ENCODE results near the gene MYOM1.

MYOM1 gene

GRCh38 chr18:3041843-3042242, 177.9 kb downstream of the MYOM1 start:
- H4K20me1 ChIP-seq (ENCODE audit: control insufficient read depth, insufficient read depth, low read depth, low read length), result no peaks in the 10 kb centered on the region
- TF ChIP-seq CTCF (IDR thresholded peaks at IDR 0.05; ENCODE audit: low read depth, low read length, poor library complexity, severe bottlenecking) (no peak), EZH2phosphoT487 (IDR thresholded peaks at IDR 0.05; ENCODE audit: borderline replicate concordance, low read length) (no peak)
- peaks cover 5% of the 10 kb centered on the region for H3K4me1 ChIP-seq (ENCODE audit: control insufficient read depth, low read length)
- no peaks in the 10 kb centered on the region for H3K36me3 ChIP-seq (ENCODE audit: control insufficient read depth, low read length)
- H3K4me2 ChIP-seq (ENCODE audit: low read length), result no peak overlapping the region
- H3K9me2 ChIP-seq (replicated peaks; ENCODE audit: control insufficient read depth, low read length), result no peaks in the 10 kb centered on the region
- H3K79me2 ChIP-seq (ENCODE audit: control insufficient read depth, low read length), result no peaks in the 10 kb centered on the region
- no peaks in the 10 kb centered on the region for H3K9me3 ChIP-seq (ENCODE audit: control insufficient read depth, insufficient read depth, low read length)
- H3K4me3 ChIP-seq (ENCODE audit: low read length), result no peak overlapping the region
- H3F3A ChIP-seq (ENCODE audit: control insufficient read depth, insufficient read depth), result no peaks in the 10 kb centered on the region
- no peaks in the 10 kb centered on the region for H3K27me3 ChIP-seq (ENCODE audit: control insufficient read depth, low read length)
- no peak overlapping the region for H3K27ac ChIP-seq (ENCODE audit: low read depth, low read length)

- no peaks in the 10 kb centered on the region for H3K9me2 ChIP-seq (replicated peaks; ENCODE audit: control insufficient read depth, low read length)
Observed at GRCh38 chr18:3040881-3041280, 178.9 kb downstream of the MYOM1 start.

GRCh38 chr18:3040173-3040572, 179.6 kb downstream of the MYOM1 start:
- H3K4me1 ChIP-seq (ENCODE audit: control insufficient read depth, low read length), result peaks cover 5% of the 10 kb centered on the region
- H3K27ac ChIP-seq (ENCODE audit: low read depth, low read length), result no peak overlapping the region
- no peak overlapping the region for H3K4me3 ChIP-seq (ENCODE audit: low read length)
- no peaks in the 10 kb centered on the region for H3K9me3 ChIP-seq (ENCODE audit: control insufficient read depth, insufficient read depth, low read length)
- no peaks in the 10 kb centered on the region for H3F3A ChIP-seq (ENCODE audit: control insufficient read depth, insufficient read depth)
- no peak for TF ChIP-seq EZH2phosphoT487 (IDR thresholded peaks at IDR 0.05; ENCODE audit: borderline replicate concordance, low read length)
- no peak for TF ChIP-seq CTCF (IDR thresholded peaks at IDR 0.05; ENCODE audit: low read depth, low read length, poor library complexity, severe bottlenecking)
- no peaks in the 10 kb centered on the region for H3K36me3 ChIP-seq (ENCODE audit: control insufficient read depth, low read length)
- H4K20me1 ChIP-seq (ENCODE audit: control insufficient read depth, insufficient read depth, low read depth, low read length), result no peaks in the 10 kb centered on the region
- no peaks in the 10 kb centered on the region for H3K79me2 ChIP-seq (ENCODE audit: control insufficient read depth, low read length)
- no peaks in the 10 kb centered on the region for H3K27me3 ChIP-seq (ENCODE audit: control insufficient read depth, low read length)
- no peaks in the 10 kb centered on the region for H3K9me2 ChIP-seq (replicated peaks; ENCODE audit: control insufficient read depth, low read length)
- H3K4me2 ChIP-seq (ENCODE audit: low read length), result no peak overlapping the region

More at GRCh38 chr18:3040881-3041280, 178.9 kb downstream of the MYOM1 start:
- Histone ChIP-seq H3K36me3 (ENCODE audit: control insufficient read depth, low read length) (no peaks in the 10 kb centered on the region), H4K20me1 (ENCODE audit: control insufficient read depth, insufficient read depth, low read depth, low read length) (no peaks in the 10 kb centered on the region), H3K79me2 (ENCODE audit: control insufficient read depth, low read length) (no peaks in the 10 kb centered on the region), H3K4me3 (ENCODE audit: low read length) (no peak overlapping the region), H3K4me1 (ENCODE audit: control insufficient read depth, low read length) (peaks cover 5% of the 10 kb centered on the region), H3K9me3 (ENCODE audit: control insufficient read depth, insufficient read depth, low read length) (no peaks in the 10 kb centered on the region), H3K4me2 (ENCODE audit: low read length) (no peak overlapping the region), H3F3A (ENCODE audit: control insufficient read depth, insufficient read depth) (no peaks in the 10 kb centered on the region), H3K27ac (ENCODE audit: low read depth, low read length) (no peak overlapping the region), H3K27me3 (ENCODE audit: control insufficient read depth, low read length) (no peaks in the 10 kb centered on the region)
- TF ChIP-seq EZH2phosphoT487 (IDR thresholded peaks at IDR 0.05; ENCODE audit: borderline replicate concordance, low read length), result no peak
- no peak for TF ChIP-seq CTCF (IDR thresholded peaks at IDR 0.05; ENCODE audit: low read depth, low read length, poor library complexity, severe bottlenecking)

All from DOHH2 (cell line).